ENCODE measurements around the gene ACTR3. TPM values are rescaled to one million over a fixed set of nuclear protein-coding genes. Genes with fewer than 3 reads are reported as not detected.

Gene ACTR3
- total RNA-seq, 1 donor from 2014 or later = 175 TPM

DNA sequence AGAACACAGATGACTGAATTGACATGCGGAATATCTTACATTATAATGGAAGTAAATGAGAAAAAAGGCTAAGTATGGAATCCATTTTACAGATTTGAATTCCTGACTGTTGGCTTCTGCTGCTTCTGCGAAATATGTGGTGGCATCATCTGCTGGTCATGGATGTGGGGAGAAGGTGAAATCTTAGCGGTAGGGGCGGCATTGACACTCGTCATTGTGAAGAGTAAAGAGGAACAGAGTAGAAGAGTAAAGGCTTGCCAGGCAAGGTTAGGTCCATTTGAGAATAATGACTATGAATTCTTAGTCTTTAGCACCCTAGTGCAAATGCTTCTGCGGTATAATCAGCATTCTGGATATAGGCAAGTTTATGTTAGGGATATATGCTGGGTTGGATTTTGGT, 32.4 kb downstream of the ACTR3 start:
- TF ChIP-seq, protein P1, sequence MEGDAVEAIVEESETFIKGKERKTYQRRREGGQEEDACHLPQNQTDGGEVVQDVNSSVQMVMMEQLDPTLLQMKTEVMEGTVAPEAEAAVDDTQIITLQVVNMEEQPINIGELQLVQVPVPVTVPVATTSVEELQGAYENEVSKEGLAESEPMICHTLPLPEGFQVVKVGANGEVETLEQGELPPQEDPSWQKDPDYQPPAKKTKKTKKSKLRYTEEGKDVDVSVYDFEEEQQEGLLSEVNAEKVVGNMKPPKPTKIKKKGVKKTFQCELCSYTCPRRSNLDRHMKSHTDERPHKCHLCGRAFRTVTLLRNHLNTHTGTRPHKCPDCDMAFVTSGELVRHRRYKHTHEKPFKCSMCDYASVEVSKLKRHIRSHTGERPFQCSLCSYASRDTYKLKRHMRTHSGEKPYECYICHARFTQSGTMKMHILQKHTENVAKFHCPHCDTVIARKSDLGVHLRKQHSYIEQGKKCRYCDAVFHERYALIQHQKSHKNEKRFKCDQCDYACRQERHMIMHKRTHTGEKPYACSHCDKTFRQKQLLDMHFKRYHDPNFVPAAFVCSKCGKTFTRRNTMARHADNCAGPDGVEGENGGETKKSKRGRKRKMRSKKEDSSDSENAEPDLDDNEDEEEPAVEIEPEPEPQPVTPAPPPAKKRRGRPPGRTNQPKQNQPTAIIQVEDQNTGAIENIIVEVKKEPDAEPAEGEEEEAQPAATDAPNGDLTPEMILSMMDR (conservative IDR thresholded peaks at IDR 0.05) = no peak
- DNase-seq (ENCODE audit: extremely low spot score, unreplicated experiment) = no peak
- Mint-ChIP-seq H3K27me3 (no peaks in the 10 kb centered on the region), H3K27ac (no peak overlapping the region), H3K4me1 (ENCODE audit: unreplicated experiment) (no peaks in the 10 kb centered on the region), H3K9me3 (no peaks in the 10 kb centered on the region), H3K36me3 (peaks cover 31% of the 10 kb centered on the region), H3K4me3 (no peak overlapping the region)

DNA sequence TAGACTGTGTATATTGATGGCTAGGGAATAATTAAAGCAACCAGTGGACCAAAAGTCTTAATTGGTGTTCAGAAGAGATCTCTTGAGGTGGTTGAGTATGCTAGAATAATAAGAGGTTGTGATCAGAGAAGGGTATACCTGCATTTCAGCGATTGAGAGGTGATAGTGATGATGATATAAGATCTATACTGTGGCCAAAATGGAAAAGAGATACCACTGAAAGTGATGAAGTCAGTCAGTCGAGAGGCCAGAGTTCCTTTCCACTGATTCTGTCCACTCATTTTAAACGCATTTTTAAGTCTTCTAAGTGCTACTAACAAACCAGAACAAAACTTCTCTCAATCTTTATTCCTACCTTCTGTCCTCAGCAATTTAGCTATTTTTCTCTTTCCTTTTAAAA, 32.9 kb downstream of the ACTR3 start:
- Mint-ChIP-seq H3K27ac (no peak overlapping the region), H3K27me3 (no peaks in the 10 kb centered on the region), H3K4me1 (ENCODE audit: unreplicated experiment) (no peaks in the 10 kb centered on the region), H3K36me3 (peaks cover 27% of the 10 kb centered on the region), H3K4me3 (no peak overlapping the region), H3K9me3 (no peaks in the 10 kb centered on the region)
- TF ChIP-seq, protein P1 (conservative IDR thresholded peaks at IDR 0.05) = no peak
- DNase-seq (ENCODE audit: extremely low spot score, unreplicated experiment) = no peak

DNA sequence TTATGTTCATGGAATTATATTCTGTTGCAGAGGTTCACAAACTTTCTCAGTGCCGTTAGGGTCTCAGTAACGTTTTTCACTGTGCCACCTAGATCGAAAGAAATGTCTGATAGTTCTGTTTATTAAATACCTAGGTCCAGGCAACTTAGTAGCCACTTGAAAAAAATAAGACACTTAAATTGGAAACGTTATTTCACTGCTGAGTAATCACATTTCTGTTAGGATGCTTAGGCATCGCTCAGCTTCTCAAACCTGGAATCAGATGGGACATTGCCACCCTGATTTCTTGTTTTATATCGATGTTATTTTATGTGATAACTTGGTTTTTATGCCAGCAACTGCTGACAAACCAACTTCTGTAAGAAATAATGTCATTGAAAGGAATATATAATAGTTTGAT, 36.0 kb downstream of the ACTR3 start:
- no peak overlapping the region for H3K4me3 Mint-ChIP-seq
- no peak overlapping the region for H3K27ac Mint-ChIP-seq
- H3K36me3 Mint-ChIP-seq = peaks cover 24% of the 10 kb centered on the region
- no peaks in the 10 kb centered on the region for H3K4me1 Mint-ChIP-seq (ENCODE audit: unreplicated experiment)
- no peaks in the 10 kb centered on the region for H3K27me3 Mint-ChIP-seq
- TF ChIP-seq, protein P1 (conservative IDR thresholded peaks at IDR 0.05) = no peak
- no peaks in the 10 kb centered on the region for H3K9me3 Mint-ChIP-seq
- no peak for DNase-seq (ENCODE audit: extremely low spot score, unreplicated experiment)

DNA sequence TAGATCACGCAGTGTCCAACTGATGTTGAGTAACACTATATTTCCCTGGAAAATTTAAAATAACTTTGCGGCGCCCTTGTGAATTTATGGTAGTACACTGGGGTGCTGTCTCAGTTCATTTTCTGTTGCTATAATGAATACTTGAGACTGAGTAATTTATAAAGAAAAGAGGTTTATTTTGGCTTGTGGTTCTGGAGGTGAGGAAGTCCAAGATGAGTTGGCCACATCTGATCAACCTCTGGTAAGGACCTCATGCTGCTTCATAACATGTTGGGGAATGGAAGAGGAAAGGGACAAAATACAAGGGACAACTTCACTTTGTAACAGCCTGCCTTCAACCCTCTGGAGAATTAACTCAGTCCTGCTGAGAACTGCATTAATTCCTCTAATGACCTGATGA, 36.4 kb downstream of the ACTR3 start:
- Mint-ChIP-seq H3K4me3 (no peak overlapping the region), H3K4me1 (ENCODE audit: unreplicated experiment) (no peaks in the 10 kb centered on the region), H3K36me3 (peaks cover 22% of the 10 kb centered on the region), H3K27ac (no peak overlapping the region), H3K9me3 (no peaks in the 10 kb centered on the region), H3K27me3 (no peaks in the 10 kb centered on the region)
- no peak for DNase-seq (ENCODE audit: extremely low spot score, unreplicated experiment)
- TF ChIP-seq, protein P1 (conservative IDR thresholded peaks at IDR 0.05) = no peak

DNA sequence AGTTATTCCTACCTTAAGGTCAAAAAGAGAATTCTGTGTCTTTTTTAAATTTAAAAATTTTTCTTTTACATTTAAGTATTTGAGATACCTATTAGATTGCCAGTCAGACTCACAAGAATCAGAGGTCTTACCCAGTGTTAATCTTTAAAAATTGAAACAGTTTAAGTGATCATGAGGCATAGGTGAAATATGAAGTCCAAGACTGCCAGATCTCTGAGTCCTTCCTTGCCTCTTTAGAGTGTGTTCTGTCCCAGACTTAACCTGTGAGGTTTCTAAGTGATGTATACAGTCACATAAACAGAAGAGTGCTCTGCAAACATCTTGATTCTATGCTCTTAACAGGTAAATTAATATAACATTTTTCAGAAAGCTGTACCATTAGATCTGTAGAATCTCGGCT, 40.6 kb downstream of the ACTR3 start:
- Mint-ChIP-seq H3K27me3 (no peaks in the 10 kb centered on the region), H3K4me1 (ENCODE audit: unreplicated experiment) (no peaks in the 10 kb centered on the region), H3K4me3 (no peak overlapping the region), H3K27ac (no peak overlapping the region), H3K9me3 (no peaks in the 10 kb centered on the region), H3K36me3 (peaks cover 30% of the 10 kb centered on the region)
- TF ChIP-seq, protein P1 (conservative IDR thresholded peaks at IDR 0.05) = no peak
- DNase-seq (ENCODE audit: extremely low spot score, unreplicated experiment) = no peak

DNA sequence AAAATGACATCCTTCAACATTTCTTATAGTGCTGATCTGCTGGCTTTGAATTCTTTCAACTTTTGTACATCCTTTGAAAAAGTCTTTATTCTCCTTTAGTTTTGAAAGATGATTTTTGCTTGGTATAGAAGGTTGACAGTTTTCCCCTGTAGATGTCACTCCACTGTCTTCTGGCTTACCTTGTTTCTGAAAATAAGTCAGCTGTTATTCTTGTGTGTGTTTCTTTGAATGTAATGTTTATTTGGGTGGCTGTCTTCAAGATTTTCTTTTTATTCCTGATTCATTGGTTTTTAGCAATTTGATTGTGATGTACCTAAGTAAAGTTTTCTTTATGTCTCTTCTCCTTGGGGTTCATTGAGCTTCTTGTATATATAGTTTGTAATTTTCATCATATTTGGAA, 47.6 kb downstream of the ACTR3 start:
- H3K27me3 Mint-ChIP-seq = no peaks in the 10 kb centered on the region
- H3K4me3 Mint-ChIP-seq = no peak overlapping the region
- no peaks in the 10 kb centered on the region for H3K4me1 Mint-ChIP-seq (ENCODE audit: unreplicated experiment)
- peaks cover 49% of the 10 kb centered on the region for H3K36me3 Mint-ChIP-seq
- no peak overlapping the region for H3K27ac Mint-ChIP-seq
- H3K9me3 Mint-ChIP-seq = peaks cover 5% of the 10 kb centered on the region
- TF ChIP-seq, protein P1 (conservative IDR thresholded peaks at IDR 0.05) = no peak
- DNase-seq (ENCODE audit: extremely low spot score, unreplicated experiment) = no peak
